ENCODE measurements around the gene OR1L8. TPM values are rescaled to one million over a fixed set of nuclear protein-coding genes. Genes with fewer than 3 reads are reported as not detected.

OR1L8 gene
- total and polyA plus RNA-seq, 2 experiments from 2014 or later, result not detected

- peaks cover 19% of the 10 kb centered on the region for H3K36me3 Mint-ChIP-seq (ENCODE audit: low read depth)
- TF ChIP-seq ETS1 (IDR thresholded peaks at IDR 0.05), result no peak
- TF ChIP-seq POLR2AphosphoS5 (IDR thresholded peaks at IDR 0.05; ENCODE audit: low read depth), result no peak
- no peak for TF ChIP-seq EZH2 (IDR thresholded peaks at IDR 0.05; ENCODE audit: low read depth, unreplicated experiment)
- TF ChIP-seq NANOG (IDR thresholded peaks at IDR 0.05; ENCODE audit: borderline replicate concordance), result no peak
- no peak for TF ChIP-seq ZNF114 (CRISPR knock-in tag; IDR thresholded peaks at IDR 0.05)
- TF ChIP-seq STAT1 (IDR thresholded peaks at IDR 0.05; ENCODE audit: unreplicated experiment), result no peak
- TF ChIP-seq, protein P1, sequence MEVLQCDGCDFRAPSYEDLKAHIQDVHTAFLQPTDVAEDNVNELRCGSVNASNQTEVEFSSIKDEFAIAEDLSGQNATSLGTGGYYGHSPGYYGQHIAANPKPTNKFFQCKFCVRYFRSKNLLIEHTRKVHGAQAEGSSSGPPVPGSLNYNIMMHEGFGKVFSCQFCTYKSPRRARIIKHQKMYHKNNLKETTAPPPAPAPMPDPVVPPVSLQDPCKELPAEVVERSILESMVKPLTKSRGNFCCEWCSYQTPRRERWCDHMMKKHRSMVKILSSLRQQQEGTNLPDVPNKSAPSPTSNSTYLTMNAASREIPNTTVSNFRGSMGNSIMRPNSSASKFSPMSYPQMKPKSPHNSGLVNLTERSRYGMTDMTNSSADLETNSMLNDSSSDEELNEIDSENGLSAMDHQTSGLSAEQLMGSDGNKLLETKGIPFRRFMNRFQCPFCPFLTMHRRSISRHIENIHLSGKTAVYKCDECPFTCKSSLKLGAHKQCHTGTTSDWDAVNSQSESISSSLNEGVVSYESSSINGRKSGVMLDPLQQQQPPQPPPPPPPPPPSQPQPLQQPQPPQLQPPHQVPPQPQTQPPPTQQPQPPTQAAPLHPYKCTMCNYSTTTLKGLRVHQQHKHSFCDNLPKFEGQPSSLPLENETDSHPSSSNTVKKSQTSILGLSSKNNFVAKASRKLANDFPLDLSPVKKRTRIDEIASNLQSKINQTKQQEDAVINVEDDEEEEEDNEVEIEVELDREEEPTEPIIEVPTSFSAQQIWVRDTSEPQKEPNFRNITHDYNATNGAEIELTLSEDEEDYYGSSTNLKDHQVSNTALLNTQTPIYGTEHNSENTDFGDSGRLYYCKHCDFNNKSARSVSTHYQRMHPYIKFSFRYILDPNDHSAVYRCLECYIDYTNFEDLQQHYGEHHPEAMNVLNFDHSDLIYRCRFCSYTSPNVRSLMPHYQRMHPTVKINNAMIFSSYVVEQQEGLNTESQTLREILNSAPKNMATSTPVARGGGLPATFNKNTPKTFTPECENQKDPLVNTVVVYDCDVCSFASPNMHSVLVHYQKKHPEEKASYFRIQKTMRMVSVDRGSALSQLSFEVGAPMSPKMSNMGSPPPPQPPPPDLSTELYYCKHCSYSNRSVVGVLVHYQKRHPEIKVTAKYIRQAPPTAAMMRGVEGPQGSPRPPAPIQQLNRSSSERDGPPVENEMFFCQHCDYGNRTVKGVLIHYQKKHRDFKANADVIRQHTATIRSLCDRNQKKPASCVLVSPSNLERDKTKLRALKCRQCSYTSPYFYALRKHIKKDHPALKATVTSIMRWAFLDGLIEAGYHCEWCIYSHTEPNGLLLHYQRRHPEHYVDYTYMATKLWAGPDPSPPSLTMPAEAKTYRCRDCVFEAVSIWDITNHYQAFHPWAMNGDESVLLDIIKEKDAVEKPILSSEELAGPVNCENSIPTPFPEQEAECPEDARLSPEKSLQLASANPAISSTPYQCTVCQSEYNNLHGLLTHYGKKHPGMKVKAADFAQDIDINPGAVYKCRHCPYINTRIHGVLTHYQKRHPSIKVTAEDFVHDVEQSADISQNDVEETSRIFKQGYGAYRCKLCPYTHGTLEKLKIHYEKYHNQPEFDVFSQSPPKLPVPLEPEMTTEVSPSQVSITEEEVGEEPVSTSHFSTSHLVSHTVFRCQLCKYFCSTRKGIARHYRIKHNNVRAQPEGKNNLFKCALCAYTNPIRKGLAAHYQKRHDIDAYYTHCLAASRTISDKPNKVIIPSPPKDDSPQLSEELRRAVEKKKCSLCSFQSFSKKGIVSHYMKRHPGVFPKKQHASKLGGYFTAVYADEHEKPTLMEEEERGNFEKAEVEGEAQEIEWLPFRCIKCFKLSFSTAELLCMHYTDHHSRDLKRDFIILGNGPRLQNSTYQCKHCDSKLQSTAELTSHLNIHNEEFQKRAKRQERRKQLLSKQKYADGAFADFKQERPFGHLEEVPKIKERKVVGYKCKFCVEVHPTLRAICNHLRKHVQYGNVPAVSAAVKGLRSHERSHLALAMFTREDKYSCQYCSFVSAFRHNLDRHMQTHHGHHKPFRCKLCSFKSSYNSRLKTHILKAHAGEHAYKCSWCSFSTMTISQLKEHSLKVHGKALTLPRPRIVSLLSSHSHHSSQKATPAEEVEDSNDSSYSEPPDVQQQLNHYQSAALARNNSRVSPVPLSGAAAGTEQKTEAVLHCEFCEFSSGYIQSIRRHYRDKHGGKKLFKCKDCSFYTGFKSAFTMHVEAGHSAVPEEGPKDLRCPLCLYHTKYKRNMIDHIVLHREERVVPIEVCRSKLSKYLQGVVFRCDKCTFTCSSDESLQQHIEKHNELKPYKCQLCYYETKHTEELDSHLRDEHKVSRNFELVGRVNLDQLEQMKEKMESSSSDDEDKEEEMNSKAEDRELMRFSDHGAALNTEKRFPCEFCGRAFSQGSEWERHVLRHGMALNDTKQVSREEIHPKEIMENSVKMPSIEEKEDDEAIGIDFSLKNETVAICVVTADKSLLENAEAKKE (CRISPR knock-in tag; IDR thresholded peaks at IDR 0.05), result no peak
- no peak for TF ChIP-seq EZH2phosphoT487 (IDR thresholded peaks at IDR 0.05; ENCODE audit: unreplicated experiment)
- TF ChIP-seq CTCF (conservative IDR thresholded peaks at IDR 0.05; ENCODE audit: low read depth in 2 of 2), result no peak
- TF ChIP-seq, protein P2, sequence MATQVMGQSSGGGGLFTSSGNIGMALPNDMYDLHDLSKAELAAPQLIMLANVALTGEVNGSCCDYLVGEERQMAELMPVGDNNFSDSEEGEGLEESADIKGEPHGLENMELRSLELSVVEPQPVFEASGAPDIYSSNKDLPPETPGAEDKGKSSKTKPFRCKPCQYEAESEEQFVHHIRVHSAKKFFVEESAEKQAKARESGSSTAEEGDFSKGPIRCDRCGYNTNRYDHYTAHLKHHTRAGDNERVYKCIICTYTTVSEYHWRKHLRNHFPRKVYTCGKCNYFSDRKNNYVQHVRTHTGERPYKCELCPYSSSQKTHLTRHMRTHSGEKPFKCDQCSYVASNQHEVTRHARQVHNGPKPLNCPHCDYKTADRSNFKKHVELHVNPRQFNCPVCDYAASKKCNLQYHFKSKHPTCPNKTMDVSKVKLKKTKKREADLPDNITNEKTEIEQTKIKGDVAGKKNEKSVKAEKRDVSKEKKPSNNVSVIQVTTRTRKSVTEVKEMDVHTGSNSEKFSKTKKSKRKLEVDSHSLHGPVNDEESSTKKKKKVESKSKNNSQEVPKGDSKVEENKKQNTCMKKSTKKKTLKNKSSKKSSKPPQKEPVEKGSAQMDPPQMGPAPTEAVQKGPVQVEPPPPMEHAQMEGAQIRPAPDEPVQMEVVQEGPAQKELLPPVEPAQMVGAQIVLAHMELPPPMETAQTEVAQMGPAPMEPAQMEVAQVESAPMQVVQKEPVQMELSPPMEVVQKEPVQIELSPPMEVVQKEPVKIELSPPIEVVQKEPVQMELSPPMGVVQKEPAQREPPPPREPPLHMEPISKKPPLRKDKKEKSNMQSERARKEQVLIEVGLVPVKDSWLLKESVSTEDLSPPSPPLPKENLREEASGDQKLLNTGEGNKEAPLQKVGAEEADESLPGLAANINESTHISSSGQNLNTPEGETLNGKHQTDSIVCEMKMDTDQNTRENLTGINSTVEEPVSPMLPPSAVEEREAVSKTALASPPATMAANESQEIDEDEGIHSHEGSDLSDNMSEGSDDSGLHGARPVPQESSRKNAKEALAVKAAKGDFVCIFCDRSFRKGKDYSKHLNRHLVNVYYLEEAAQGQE (IDR thresholded peaks at IDR 0.05; ENCODE audit: unreplicated experiment), result no peak
- TF ChIP-seq JUNB (IDR thresholded peaks at IDR 0.05; ENCODE audit: unreplicated experiment), result no peak
- TF ChIP-seq CREB1 (CRISPR knock-in tag; IDR thresholded peaks at IDR 0.05; ENCODE audit: low read depth), result no peak
- no peak for TF ChIP-seq ZNF331 (CRISPR knock-in tag; IDR thresholded peaks at IDR 0.05; ENCODE audit: low read depth)
- no peaks in the 10 kb centered on the region for H3K36me3 ChIP-seq (ENCODE audit: insufficient read depth)
- H3K4me1 ChIP-seq (ENCODE audit: insufficient read depth), result no peaks in the 10 kb centered on the region
- peaks cover 83% of the 10 kb centered on the region for H3K9me3 Mint-ChIP-seq
- no peak overlapping the region for H3K4me3 Mint-ChIP-seq
- no peak overlapping the region for H3K4me2 ChIP-seq
- no peaks in the 10 kb centered on the region for H3K4me1 Mint-ChIP-seq
- no peak for ATAC-seq
- H4K20me1 ChIP-seq (replicated peaks; ENCODE audit: insufficient read depth), result no peaks in the 10 kb centered on the region
- H3K27ac ChIP-seq (ENCODE audit: low read depth), result no peak overlapping the region
- no peaks in the 10 kb centered on the region for H3K27me3 ChIP-seq (ENCODE audit: insufficient read depth)
- no peaks in the 10 kb centered on the region for H3F3A ChIP-seq (replicated peaks; ENCODE audit: low read depth)
- DNase-seq (ENCODE audit: low spot score), result no peak
- no peak overlapping the region for H3K4me3 ChIP-seq
- H3K9me2 ChIP-seq (ENCODE audit: insufficient read depth), result no peaks in the 10 kb centered on the region
- H3K79me2 ChIP-seq (replicated peaks; ENCODE audit: insufficient read depth), result no peaks in the 10 kb centered on the region
- H2AFZ ChIP-seq, result no peak overlapping the region
- H3K27ac Mint-ChIP-seq, result no peak overlapping the region
- no peaks in the 10 kb centered on the region for H3K27me3 Mint-ChIP-seq (ENCODE audit: insufficient read depth, low read depth, poor library complexity)
Observed at GRCh38 chr9:122572456-122572855, 10.7 kb downstream of the OR1L8 start.
